H1 (cell line): ENCODE results near the gene NUDT3. TPM values are rescaled to one million over a fixed set of nuclear protein-coding genes. Genes with fewer than 3 reads are reported as not detected.

ENCODE experiments used
- CTCF ChIA-PET: fragments of 300-600 bp; sonication (Branson Sonifier 250); formaldehyde crosslinking; loops from one replicate; lab custom pipeline; 2021; ENCODE audit not compliant: partially characterized antibody; lab: Charles Lee
- POLR2A ChIA-PET: fragments of 300-600 bp; sonication (Branson Sonifier 250); formaldehyde crosslinking; loops from one replicate; lab custom pipeline; 2021; ENCODE audit warnings: inconsistent platforms; ENCODE audit not compliant: partially characterized antibody; lab: Charles Lee
- DNase-seq, 2 experiments: peaks; one replicate each; pipeline versions ENCODE4 v3.0.0 to v3.0.0-alpha.2; 2010 to 2022; ENCODE audit warnings: low spot score in 2 of 2, low read depth in 1 of 2, mixed read lengths in 1 of 2
- FAIRE-seq: peaks from 2 replicates; lab custom pipeline; 2011; peaks lifted over from hg19 to GRCh38; lab: Jason Lieb, UNC
- H2AFZ ChIP-seq: 2 replicates; pipeline ENCODE4 v1.8.1; 2012; ENCODE audit warnings: low read length, inconsistent platforms
- H2AK5ac ChIP-seq: 2 replicates; pipeline ENCODE4 v1.6.1; 2013; ENCODE audit warnings: low read depth, low read length
- H2BK120ac ChIP-seq: replicated peaks from 2 replicates; pipeline ENCODE3; 2013; ENCODE audit warnings: low read depth, low read length, inconsistent platforms
- H2BK12ac ChIP-seq: 2 replicates; pipeline ENCODE4 v1.6.1; 2013; ENCODE audit warnings: low read depth, low read length
- H2BK15ac ChIP-seq: 2 replicates; pipeline ENCODE4 v1.6.1; 2013; ENCODE audit warnings: low read length
- H2BK20ac ChIP-seq: 2 replicates; pipeline ENCODE4 v1.6.1; 2013; ENCODE audit warnings: low read length
- H2BK5ac ChIP-seq: 2 replicates; pipeline ENCODE4 v1.6.1; 2013; ENCODE audit warnings: low read depth, low read length
- H3K14ac ChIP-seq: 2 replicates; pipeline ENCODE4 v1.6.1; 2013; ENCODE audit warnings: inconsistent platforms; ENCODE audit not compliant: insufficient read length
- H3K18ac ChIP-seq: 2 replicates; pipeline ENCODE4 v1.6.1; 2013; ENCODE audit warnings: low read length; ENCODE audit errors: extremely low read depth
- H3K23ac ChIP-seq: 2 replicates; pipeline ENCODE4 v1.6.1; 2013; ENCODE audit warnings: inconsistent platforms; ENCODE audit not compliant: insufficient read length
- H3K23me2 ChIP-seq: 2 replicates; pipeline ENCODE4 v1.6.1; 2013; ENCODE audit warnings: low read depth, low read length
- H3K27ac ChIP-seq: 2 replicates; pipeline ENCODE4 v1.6.1; 2011; ENCODE audit warnings: low read depth, low read length, inconsistent platforms
- H3K27me3 ChIP-seq, 4 experiments: replicated peaks in 1 of 4; 1 replicate in 1 of 4; 2 replicates in 3 of 4; pipeline versions ENCODE4 v1.6.1 to v1.8.1; 2011 to 2013; ENCODE audit warnings: low read length in 3 of 4, mild to moderate bottlenecking in 3 of 4, inconsistent platforms in 2 of 4, mixed read lengths in 2 of 4, moderate library complexity in 1 of 4; ENCODE audit not compliant: control insufficient read depth in 3 of 4, insufficient read depth in 3 of 4; ENCODE audit errors: extremely low read depth in 1 of 4
- H3K36me3 ChIP-seq, 4 experiments: 2 replicates each; pipeline versions ENCODE4 v1.6.1 to v1.8.1; 2011 to 2013; ENCODE audit warnings: mild to moderate bottlenecking in 4 of 4, low read length in 3 of 4, moderate library complexity in 2 of 4, control low read depth in 1 of 4, inconsistent platforms in 1 of 4; ENCODE audit not compliant: insufficient read depth in 4 of 4, control insufficient read depth in 2 of 4
- H3K4ac ChIP-seq: replicated peaks from 2 replicates; pipeline ENCODE3; 2013; ENCODE audit warnings: low read length, low read depth, mixed read lengths, inconsistent platforms; ENCODE audit not compliant: insufficient read length
- H3K4me1 ChIP-seq, 4 experiments: replicated peaks in 1 of 4; 1 replicate in 1 of 4; 2 replicates in 3 of 4; pipeline versions ENCODE4 v1.6.1 to v1.8.1; 2011 to 2013; ENCODE audit warnings: low read length in 3 of 4, inconsistent platforms in 2 of 4, mixed read lengths in 1 of 4; ENCODE audit not compliant: insufficient read depth in 4 of 4, control insufficient read depth in 3 of 4
- H3K4me2 ChIP-seq, 2 experiments: 2 replicates each; pipeline versions ENCODE4 v1.6.1 to v1.8.1; 2011 to 2013; ENCODE audit warnings: low read depth in 2 of 2, low read length in 2 of 2, control low read depth in 1 of 2, inconsistent platforms in 1 of 2, mild to moderate bottlenecking in 1 of 2; ENCODE audit not compliant: insufficient read depth in 1 of 2
- H3K4me3 ChIP-seq, 4 experiments: fragments of 200-600, 300-600 bp in 1 of 4; sonication (generic), shearing (Covaris generic), sonication (Bioruptor Twin) in 1 of 4; 2 replicates each; pipeline versions ENCODE4 v1.5.1 to v1.8.1; 2011 to 2016; ENCODE audit warnings: low read length in 4 of 4, low read depth in 3 of 4, control low read depth in 2 of 4, inconsistent platforms in 2 of 4, mild to moderate bottlenecking in 2 of 4, mixed read lengths in 1 of 4, moderate library complexity in 1 of 4; ENCODE audit not compliant: insufficient read depth in 2 of 4; ENCODE audit errors: extremely low read depth in 1 of 4
- H3K56ac ChIP-seq: replicated peaks from 2 replicates; pipeline ENCODE3; 2013; ENCODE audit warnings: low read depth, mild to moderate bottlenecking, mixed read lengths, low read length, inconsistent platforms; ENCODE audit not compliant: insufficient read length
- H3K79me1 ChIP-seq: 2 replicates; pipeline ENCODE4 v1.6.1; 2013; ENCODE audit warnings: low read depth, low read length, control low read depth
- H3K79me2 ChIP-seq, 2 experiments: 2 replicates each; pipeline versions ENCODE4 v1.6.1 to v1.8.1; 2012 to 2013; ENCODE audit warnings: low read length in 2 of 2, mild to moderate bottlenecking in 2 of 2, inconsistent platforms in 1 of 2; ENCODE audit not compliant: insufficient read depth in 2 of 2, control insufficient read depth in 1 of 2
- H3K9ac ChIP-seq, 4 experiments: replicated peaks in 1 of 4; 1 replicate in 1 of 4; 2 replicates in 3 of 4; pipeline versions ENCODE4 v1.6.1 to v1.8.1; 2011 to 2013; ENCODE audit warnings: low read depth in 3 of 4, low read length in 3 of 4, control low read depth in 2 of 4, mild to moderate bottlenecking in 2 of 4, moderate library complexity in 2 of 4, inconsistent platforms in 1 of 4; ENCODE audit errors: extremely low read depth in 1 of 4
- H3K9me3 ChIP-seq, 2 experiments: 2 replicates each; pipeline versions ENCODE4 v1.6.1 to v1.8.1; 2012 to 2013; ENCODE audit warnings: mild to moderate bottlenecking in 2 of 2, moderate library complexity in 2 of 2, control low read depth in 1 of 2, inconsistent platforms in 1 of 2, low read depth in 1 of 2, low read length in 1 of 2, mixed read lengths in 1 of 2; ENCODE audit not compliant: insufficient read depth in 2 of 2
- H4K20me1 ChIP-seq, 2 experiments: replicated peaks in 1 of 2; 2 replicates each; pipeline versions ENCODE3 to v1.8.1; 2011 to 2013; ENCODE audit warnings: inconsistent platforms in 2 of 2, low read length in 2 of 2, mild to moderate bottlenecking in 1 of 2; ENCODE audit not compliant: insufficient read depth in 2 of 2, control insufficient read depth in 1 of 2
- H4K5ac ChIP-seq: 2 replicates; pipeline ENCODE4 v1.6.1; 2013; ENCODE audit warnings: low read length, low read depth, mixed read lengths, inconsistent platforms; ENCODE audit not compliant: insufficient read length
- H4K8ac ChIP-seq: 2 replicates; pipeline ENCODE4 v1.8.0; 2013; ENCODE audit warnings: mild to moderate bottlenecking, moderate library complexity, low read length, inconsistent platforms; ENCODE audit not compliant: insufficient read depth; ENCODE audit errors: extremely low read depth
- H4K91ac ChIP-seq: replicated peaks from 2 replicates; pipeline ENCODE3; 2013; ENCODE audit warnings: low read length, mixed read lengths, inconsistent platforms; ENCODE audit not compliant: insufficient read length
- ASH2L ChIP-seq: fragments of 200-600, 300-600 bp; sonication (generic); IDR thresholded peaks from one replicate; pipeline ENCODE4 v1.7.1; 2017; ENCODE audit warnings: low read length
- BCL11A ChIP-seq, 2 experiments: IDR thresholded peaks; one replicate each; pipeline ENCODE4 v1.6.1; 2011; ENCODE audit warnings: low read depth in 2 of 2, low read length in 2 of 2, mild to moderate bottlenecking in 2 of 2
- CHD2 ChIP-seq: IDR thresholded peaks from 2 replicates; pipeline ENCODE4 v1.6.1; 2012; ENCODE audit warnings: low read length, improper control_type of control experiment
- KDM1A ChIP-seq: fragments of 200-600, 300-600 bp; sonication (generic); IDR thresholded peaks from 2 replicates; pipeline ENCODE4 v1.7.1; 2016; ENCODE audit warnings: mild to moderate bottlenecking, low read length, borderline replicate concordance
- KDM4A ChIP-seq: IDR thresholded peaks from one replicate; pipeline ENCODE4 v1.7.1; 2012; ENCODE audit warnings: low read depth, mild to moderate bottlenecking, moderate library complexity, low read length, inconsistent platforms; ENCODE audit not compliant: severe bottlenecking
- NANOG ChIP-seq: IDR thresholded peaks from 2 replicates; pipeline ENCODE4 v1.6.1; 2011; ENCODE audit warnings: low read length, low read depth, mild to moderate bottlenecking, inconsistent platforms; ENCODE audit not compliant: insufficient read depth, poor library complexity, severe bottlenecking
- SIN3A ChIP-seq, 2 experiments: IDR thresholded peaks in 1 of 2; conservative IDR thresholded peaks in 1 of 2; 2 replicates each; pipeline ENCODE4 v1.6.1; 2011 to 2012; ENCODE audit warnings: low read length in 2 of 2, improper control_type of control experiment in 1 of 2, low read depth in 1 of 2, mild to moderate bottlenecking in 1 of 2
- SP2 ChIP-seq: IDR thresholded peaks from 2 replicates; pipeline ENCODE4 v1.6.1; 2012; ENCODE audit warnings: mild to moderate bottlenecking, low read length, inconsistent platforms
- SRF ChIP-seq: IDR thresholded peaks from 2 replicates; pipeline ENCODE4 v1.6.1; 2011; ENCODE audit warnings: mild to moderate bottlenecking, low read depth, low read length, moderate library complexity
- TAF7 ChIP-seq: optimal IDR thresholded peaks from 2 replicates; pipeline ENCODE3; 2011; ENCODE audit warnings: low read depth, mild to moderate bottlenecking, inconsistent platforms, low read length, moderate library complexity, borderline replicate concordance
- WGBS, 2 experiments: shearing (Covaris generic) in 1 of 2; methylation state at CpG; one replicate each; pipeline versions ENCODE4 v1.1.6 to v1.1.7; 2013 to 2015; ENCODE audit warnings: low lambda C conversion rate in 2 of 2, mixed read lengths in 2 of 2, inconsistent platforms in 1 of 2, low coverage in 1 of 2, missing lambda C conversion rate in 1 of 2; ENCODE audit not compliant: insufficient replicate concordance in 2 of 2, insufficient coverage in 1 of 2, insufficient read length in 1 of 2; ENCODE audit errors: extremely low coverage in 1 of 2, missing lambda C conversion rate in 1 of 2; 5-methylcytosine and 5-hydroxymethylcytosine counted together
- polyA plus RNA-seq, 7 experiments: library from polyadenylated mRNA; depleted of rRNA in 3 of 7; stranded (reverse) in 5 of 7; unstranded in 2 of 7; fragments of >200 nt in 5 of 7; fragments of 200-250 nt in 2 of 7; gene quantifications; 1 replicate in 5 of 7; 2 replicates in 1 of 7; 4 replicates in 1 of 7; pipeline versions ENCODE4 v1.2.1 to v1.2.3, GENCODE V29; 2011 to 2013; ENCODE audit warnings: missing spikeins in 2 of 7, mixed read lengths in 2 of 7
- total RNA-seq: library from RNA; stranded (reverse); fragmentation: NEBNext Ultra II Directional; extraction: Animal tissue kit (Norgen Biotek cat#: 25700); gene quantifications from 2 replicates; pipeline ENCODE4 v1.2.1, GENCODE V29; 2021
- TF ChIP-seq, protein P1 (sequence below): IDR thresholded peaks from 2 replicates; pipeline ENCODE4 v1.6.1; 2012; ENCODE audit warnings: inconsistent platforms
- TF ChIP-seq, protein P2 (sequence below): IDR thresholded peaks from 2 replicates; pipeline ENCODE4 v1.6.1; 2012; ENCODE audit warnings: inconsistent platforms

NUDT3 gene
- total and polyA plus RNA-seq, 2 of the 8 experiments (the other 6 are each of a cell fraction or from before 2014, with no cell fraction given), result 14.1 to 36.9 TPM

DNA sequence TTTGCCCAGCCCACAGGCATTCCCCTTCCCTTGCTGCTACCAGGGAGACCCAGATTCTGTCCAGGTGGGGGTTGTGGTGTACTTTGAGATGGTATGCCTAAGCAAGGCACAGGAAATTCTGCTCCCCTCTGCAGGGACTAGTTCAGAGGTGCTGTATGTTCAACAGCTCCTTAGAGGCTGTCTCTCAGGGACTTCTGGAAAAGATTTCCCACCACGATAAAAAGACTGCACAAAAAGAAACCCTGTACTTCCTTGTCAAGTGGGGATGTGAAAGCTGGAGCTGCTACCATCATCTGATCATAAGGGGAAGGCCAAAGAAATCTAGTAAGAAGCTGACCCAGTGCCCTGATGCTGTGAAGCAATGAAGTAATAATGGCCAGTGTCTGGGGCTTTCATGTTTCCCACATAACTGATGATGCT is 92.1 kb downstream of the NUDT3 start:
- Histone ChIP-seq H2BK5ac (no peak overlapping the region), H2BK120ac (no peak overlapping the region), H2BK15ac (no peak overlapping the region), H3K23me2 (no peaks in the 10 kb centered on the region), H4K8ac (no peak overlapping the region), H3K56ac (no peak overlapping the region), H3K14ac (no peak overlapping the region), H3K79me1 (no peaks in the 10 kb centered on the region), H2BK12ac (no peak overlapping the region), H3K4me2 (no peak overlapping the region), H4K20me1 (peaks cover 0 to 2% of the 10 kb centered on the region in 2 experiments), H3K79me2 (no peaks in the 10 kb centered on the region), H4K91ac (no peak overlapping the region), H2AFZ (no peak overlapping the region), H4K5ac (no peak overlapping the region), H2BK20ac (no peak overlapping the region), H3K4me3 (no peak overlapping the region), H3K36me3 (no peaks in the 10 kb centered on the region), H2AK5ac (no peak overlapping the region), H3K9me3 (no peaks in the 10 kb centered on the region), H3K4ac (no peak overlapping the region), H3K27me3 (no peaks in the 10 kb centered on the region), H3K18ac (no peak overlapping the region), H3K27ac (no peak overlapping the region), H3K9ac (no peak overlapping the region), H3K4me1 (no peaks in the 10 kb centered on the region), H3K23ac (no peak overlapping the region)
- DNase-seq (no peak), FAIRE-seq (no peak)
- POLR2A ChIA-PET, result interaction anchor here (0.6 to 2.4 kb wide), 3 partner anchors 9 to 126 kb away, joined by 3 to 6 read pairs (median 4); no protein-coding TSS in a partner anchor
- CTCF ChIA-PET, result interaction anchor here (0.9 to 2.0 kb wide), 7 partner anchors 10 to 167 kb away, joined by 3 to 6 read pairs (median 3); no protein-coding TSS in a partner anchor
- WGBS, 2 experiments, result 95% methylated on average over 1 of the region's 1 CpG; no CpG with 5 or more reads in 1 of the 2 experiments
- TF ChIP-seq, protein P1, sequence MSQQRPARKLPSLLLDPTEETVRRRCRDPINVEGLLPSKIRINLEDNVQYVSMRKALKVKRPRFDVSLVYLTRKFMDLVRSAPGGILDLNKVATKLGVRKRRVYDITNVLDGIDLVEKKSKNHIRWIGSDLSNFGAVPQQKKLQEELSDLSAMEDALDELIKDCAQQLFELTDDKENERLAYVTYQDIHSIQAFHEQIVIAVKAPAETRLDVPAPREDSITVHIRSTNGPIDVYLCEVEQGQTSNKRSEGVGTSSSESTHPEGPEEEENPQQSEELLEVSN, result no peak
- TF ChIP-seq SRF (no peak), KDM1A (no peak), SIN3A (conservative IDR thresholded peaks at IDR 0.05 in 1 of 2, IDR thresholded peaks at IDR 0.05 in 1 of 2; ENCODE audit: low read depth in 1 of 2, low read length in 2 of 2) (no peak), NANOG (no peak), TAF7 (no peak), BCL11A (IDR thresholded peaks at IDR 0.05; ENCODE audit: low read depth in 2 of 2, low read length in 2 of 2) (no peak), SP2 (no peak), KDM4A (no peak), ASH2L (no peak), CHD2 (no peak)
- TF ChIP-seq, protein P2, sequence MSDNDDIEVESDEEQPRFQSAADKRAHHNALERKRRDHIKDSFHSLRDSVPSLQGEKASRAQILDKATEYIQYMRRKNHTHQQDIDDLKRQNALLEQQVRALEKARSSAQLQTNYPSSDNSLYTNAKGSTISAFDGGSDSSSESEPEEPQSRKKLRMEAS, result no peak
